Measurements from ENCODE around the gene PDZRN4.

PDZRN4 gene

DNA sequence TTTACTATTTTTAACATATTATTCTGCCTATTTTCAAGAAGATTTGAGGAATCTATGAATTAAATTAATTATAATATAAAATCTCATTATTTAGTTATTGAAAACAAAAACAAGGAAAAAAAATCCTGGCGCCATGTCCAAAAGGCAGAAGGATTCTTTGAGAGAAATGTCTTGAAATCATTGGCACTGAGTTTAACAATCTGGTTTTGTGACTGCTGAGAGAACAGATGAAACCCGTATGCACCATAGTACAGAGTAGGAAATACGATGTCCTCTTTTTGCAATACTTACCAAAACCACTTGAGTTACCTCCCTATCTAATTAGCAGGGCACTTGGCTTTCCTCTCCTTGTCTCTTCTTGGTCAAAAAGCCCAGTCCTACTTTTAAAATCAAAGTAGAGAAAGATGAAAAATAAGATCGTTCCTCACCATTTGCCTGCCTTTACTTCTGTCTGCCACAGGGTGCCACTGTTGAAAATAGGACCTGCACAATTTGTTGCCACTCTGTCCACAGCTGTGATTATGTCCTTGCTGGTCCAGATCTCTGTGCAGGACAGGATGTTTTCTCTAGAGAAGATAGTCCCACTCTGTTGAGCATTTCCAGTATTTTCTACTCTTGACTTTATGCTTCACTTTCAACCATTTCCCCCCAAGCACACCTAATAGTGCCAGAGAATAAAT lies 179.7 kb downstream of the PDZRN4 start:
- TF ChIP-seq, protein P1, sequence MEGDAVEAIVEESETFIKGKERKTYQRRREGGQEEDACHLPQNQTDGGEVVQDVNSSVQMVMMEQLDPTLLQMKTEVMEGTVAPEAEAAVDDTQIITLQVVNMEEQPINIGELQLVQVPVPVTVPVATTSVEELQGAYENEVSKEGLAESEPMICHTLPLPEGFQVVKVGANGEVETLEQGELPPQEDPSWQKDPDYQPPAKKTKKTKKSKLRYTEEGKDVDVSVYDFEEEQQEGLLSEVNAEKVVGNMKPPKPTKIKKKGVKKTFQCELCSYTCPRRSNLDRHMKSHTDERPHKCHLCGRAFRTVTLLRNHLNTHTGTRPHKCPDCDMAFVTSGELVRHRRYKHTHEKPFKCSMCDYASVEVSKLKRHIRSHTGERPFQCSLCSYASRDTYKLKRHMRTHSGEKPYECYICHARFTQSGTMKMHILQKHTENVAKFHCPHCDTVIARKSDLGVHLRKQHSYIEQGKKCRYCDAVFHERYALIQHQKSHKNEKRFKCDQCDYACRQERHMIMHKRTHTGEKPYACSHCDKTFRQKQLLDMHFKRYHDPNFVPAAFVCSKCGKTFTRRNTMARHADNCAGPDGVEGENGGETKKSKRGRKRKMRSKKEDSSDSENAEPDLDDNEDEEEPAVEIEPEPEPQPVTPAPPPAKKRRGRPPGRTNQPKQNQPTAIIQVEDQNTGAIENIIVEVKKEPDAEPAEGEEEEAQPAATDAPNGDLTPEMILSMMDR (IDR thresholded peaks at IDR 0.05; ENCODE audit: borderline replicate concordance, insufficient read depth, low read depth, low read length), result peak; percentile 15; the same call in 1 of the 2 replicates
- no peak overlapping the region for H3K4me3 ChIP-seq (ENCODE audit: low read depth, low read length)

DNA sequence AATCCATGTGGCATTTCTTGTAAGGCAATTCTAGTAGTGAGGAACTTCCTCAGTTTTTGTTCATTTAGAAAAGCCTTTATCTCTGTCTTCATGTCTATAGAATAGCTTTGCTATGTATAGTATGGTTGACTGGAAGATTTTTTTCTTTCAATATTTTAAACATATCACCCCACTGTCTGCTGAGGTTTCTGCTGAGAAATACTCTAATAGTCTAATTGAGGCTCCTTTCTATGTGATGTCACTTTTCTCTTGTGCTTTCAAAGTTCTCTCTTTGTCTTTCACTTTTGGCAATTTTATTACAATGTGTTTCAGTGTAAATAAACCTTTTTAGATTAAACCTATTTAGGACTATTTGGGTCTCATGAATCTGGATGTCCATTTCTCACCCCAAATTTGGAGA lies 192.8 kb downstream of the PDZRN4 start:
- TF ChIP-seq, protein P1 (IDR thresholded peaks at IDR 0.05; ENCODE audit: borderline replicate concordance, insufficient read depth, low read depth, low read length), result no peak
- no peak overlapping the region for H3K4me3 ChIP-seq (ENCODE audit: low read depth, low read length)

DNA sequence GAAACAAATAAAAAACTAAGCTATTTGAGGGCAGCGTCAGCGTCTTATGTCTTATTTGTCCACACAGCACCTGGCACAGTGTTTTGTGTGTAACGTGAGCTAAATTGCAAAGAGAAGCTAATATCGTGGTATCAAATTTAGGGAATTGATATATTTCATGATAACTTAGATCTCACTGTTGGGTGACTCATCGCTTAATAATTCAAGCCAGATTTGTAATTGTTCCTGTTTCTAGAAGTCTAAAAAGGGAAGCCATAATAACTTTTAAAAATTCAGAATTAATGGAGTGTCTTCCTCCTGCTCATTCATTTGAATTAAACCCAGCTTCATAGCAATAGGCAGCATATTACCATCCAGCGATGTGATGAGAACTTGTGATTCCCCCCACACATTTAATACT lies 214.7 kb downstream of the PDZRN4 start:
- TF ChIP-seq, protein P1 (IDR thresholded peaks at IDR 0.05; ENCODE audit: borderline replicate concordance, insufficient read depth, low read depth, low read length), result no peak
- no peak overlapping the region for H3K4me3 ChIP-seq (ENCODE audit: low read depth, low read length)

DNA sequence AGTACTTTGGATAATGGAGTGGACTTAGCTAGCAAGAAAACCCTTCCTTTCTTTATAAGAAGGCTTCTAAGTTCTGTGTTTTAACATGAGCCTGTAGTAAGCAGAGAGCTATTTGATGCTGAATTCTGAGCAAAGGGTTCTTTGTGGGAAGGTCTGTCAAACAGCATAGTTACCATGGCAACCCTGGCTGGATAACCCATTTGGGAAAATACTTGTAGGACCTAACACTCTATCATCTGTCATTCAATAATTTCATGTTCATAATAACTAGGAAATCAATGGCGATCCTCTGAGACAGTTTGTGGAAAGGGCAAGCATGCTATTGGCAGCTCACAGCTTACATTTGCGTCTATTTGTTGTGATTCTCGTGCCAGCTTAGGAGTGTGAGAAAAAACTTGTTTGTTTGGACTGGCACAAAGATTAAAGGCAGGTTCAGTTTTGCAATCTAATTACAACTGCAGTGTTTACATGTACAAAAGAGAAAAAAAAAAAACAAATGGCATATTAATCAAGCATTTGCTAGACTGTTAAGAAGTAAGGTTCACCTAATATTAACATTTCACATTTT lies 219.2 kb downstream of the PDZRN4 start:
- TF ChIP-seq, protein P1 (IDR thresholded peaks at IDR 0.05; ENCODE audit: borderline replicate concordance, insufficient read depth, low read depth, low read length), result no peak
- H3K4me3 ChIP-seq (ENCODE audit: low read depth, low read length), result no peak overlapping the region

DNA sequence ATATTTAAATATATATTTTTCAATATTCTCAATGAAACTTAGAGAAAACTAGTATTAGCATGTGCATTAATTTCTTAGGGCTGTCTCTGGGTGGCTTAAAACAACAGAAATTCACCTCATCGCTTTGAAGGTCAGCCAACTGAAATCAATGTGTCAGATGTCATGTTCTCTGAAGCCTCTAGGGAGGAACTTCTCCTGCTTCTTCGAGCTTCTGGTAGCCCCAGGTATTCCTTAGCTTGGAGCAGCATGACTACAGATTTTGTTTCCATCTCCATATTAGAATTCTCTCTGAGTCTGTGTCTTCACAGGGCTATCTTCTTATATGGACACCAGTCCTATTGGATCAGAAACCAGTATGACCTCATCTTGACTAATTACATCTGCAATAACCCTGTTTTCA lies 221.5 kb downstream of the PDZRN4 start:
- TF ChIP-seq, protein P1 (IDR thresholded peaks at IDR 0.05; ENCODE audit: borderline replicate concordance, insufficient read depth, low read depth, low read length), result no peak
- H3K4me3 ChIP-seq (ENCODE audit: low read depth, low read length), result no peak overlapping the region

DNA sequence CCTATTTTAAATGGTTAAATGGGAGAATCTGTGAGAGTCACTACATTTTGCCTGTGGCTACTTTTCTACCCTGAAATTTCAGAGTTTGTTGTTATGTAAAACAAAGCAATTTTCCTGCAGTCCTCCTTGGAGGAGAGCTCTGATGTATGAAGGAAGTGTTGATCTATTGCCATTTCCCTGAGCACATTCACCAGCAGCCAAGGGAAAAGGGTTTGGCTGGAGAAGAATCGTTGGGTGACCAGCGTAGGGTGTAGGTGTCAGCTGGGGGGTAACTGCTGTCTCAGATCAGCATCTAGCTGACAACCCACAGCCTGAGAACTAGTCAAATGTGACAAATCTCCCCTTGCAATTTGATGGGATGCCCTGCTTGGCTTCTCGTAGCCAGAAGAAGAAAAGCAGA lies 230.5 kb downstream of the PDZRN4 start:
- TF ChIP-seq, protein P1 (IDR thresholded peaks at IDR 0.05; ENCODE audit: borderline replicate concordance, insufficient read depth, low read depth, low read length), result no peak
- H3K4me3 ChIP-seq (ENCODE audit: low read depth, low read length), result no peak overlapping the region

Data from GM12875 (cell line).